Ishikawa (cell line): ENCODE measurements around the gene ECHDC3.

Experiments used
- CEBPB ChIP-seq: IDR thresholded peaks from 2 replicates; pipeline ENCODE4 v1.6.1; 2012
- CREB1 ChIP-seq: IDR thresholded peaks from 2 replicates; pipeline ENCODE4 v1.6.1; 2012; ENCODE audit warnings: low read depth
- EGR1 ChIP-seq: IDR thresholded peaks from 2 replicates; pipeline ENCODE4 v1.6.1; 2012
- EP300 ChIP-seq: IDR thresholded peaks from 2 replicates; pipeline ENCODE4 v1.6.1; 2012; ENCODE audit warnings: borderline replicate concordance
- FOXM1 ChIP-seq: IDR thresholded peaks from 2 replicates; pipeline ENCODE4 v1.6.1; 2012; ENCODE audit warnings: low read depth, borderline replicate concordance
- MAX ChIP-seq: IDR thresholded peaks from 2 replicates; pipeline ENCODE4 v1.6.1; 2012
- NFIC ChIP-seq: IDR thresholded peaks from 2 replicates; pipeline ENCODE4 v1.6.1; 2012
- RAD21 ChIP-seq: IDR thresholded peaks from 2 replicates; pipeline ENCODE4 v1.6.1; 2012; ENCODE audit warnings: low read depth
- REST ChIP-seq: IDR thresholded peaks from 2 replicates; pipeline ENCODE4 v1.6.1; 2012; ENCODE audit warnings: low read depth, mild to moderate bottlenecking
- TAF1 ChIP-seq: IDR thresholded peaks from 2 replicates; pipeline ENCODE4 v1.6.1; 2012; ENCODE audit warnings: low read depth, mild to moderate bottlenecking
- TCF12 ChIP-seq: IDR thresholded peaks from 2 replicates; pipeline ENCODE4 v1.6.1; 2012; ENCODE audit warnings: low read depth
- TEAD4 ChIP-seq: IDR thresholded peaks from 2 replicates; pipeline ENCODE4 v1.6.1; 2012
- USF1 ChIP-seq: IDR thresholded peaks from 2 replicates; pipeline ENCODE4 v1.6.1; 2012
- YY1 ChIP-seq: IDR thresholded peaks from 2 replicates; pipeline ENCODE4 v1.6.1; 2012; ENCODE audit warnings: low read depth
- ZBTB7A ChIP-seq: IDR thresholded peaks from 2 replicates; pipeline ENCODE4 v1.6.1; 2012; ENCODE audit warnings: low read depth

The ECHDC3 gene

GRCh38 chr10:11721806-11722205 lies 20.4 kb upstream of the ECHDC3 start:
- TF ChIP-seq USF1: no peak
- TF ChIP-seq MAX: no peak
- TF ChIP-seq NFIC: no peak
- no peak for TF ChIP-seq CREB1
- no peak for TF ChIP-seq TCF12
- TF ChIP-seq FOXM1: no peak
- TF ChIP-seq TAF1: no peak
- TF ChIP-seq RAD21: no peak
- TF ChIP-seq ZBTB7A: no peak
- no peak for TF ChIP-seq TEAD4
- no peak for TF ChIP-seq EGR1
- TF ChIP-seq EP300: no peak

DNA sequence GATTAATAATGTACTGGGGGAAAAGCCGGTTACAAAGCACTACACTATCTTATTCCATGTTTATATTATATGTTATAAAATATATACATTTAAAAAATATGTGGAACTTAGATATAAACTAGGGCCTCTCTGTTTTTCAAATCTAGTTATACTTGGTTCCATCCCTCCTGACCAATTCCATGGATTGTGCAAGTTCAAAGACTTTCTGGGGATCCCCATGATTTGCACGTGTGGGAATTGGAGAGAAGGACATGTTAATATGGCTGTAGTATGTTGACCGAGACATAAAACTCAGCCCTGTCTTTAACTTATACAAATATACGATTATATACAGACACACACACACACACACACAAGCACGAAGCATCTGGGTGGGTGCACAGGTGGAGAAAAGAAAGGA lies 18.8 kb upstream of the ECHDC3 start:
- TF ChIP-seq NFIC (no peak), RAD21 (no peak), FOXM1 (no peak), TAF1 (no peak), TCF12 (no peak), CEBPB (no peak), MAX (no peak), ZBTB7A (no peak), TEAD4 (no peak), CREB1 (no peak), YY1 (no peak), EP300 (no peak)

DNA sequence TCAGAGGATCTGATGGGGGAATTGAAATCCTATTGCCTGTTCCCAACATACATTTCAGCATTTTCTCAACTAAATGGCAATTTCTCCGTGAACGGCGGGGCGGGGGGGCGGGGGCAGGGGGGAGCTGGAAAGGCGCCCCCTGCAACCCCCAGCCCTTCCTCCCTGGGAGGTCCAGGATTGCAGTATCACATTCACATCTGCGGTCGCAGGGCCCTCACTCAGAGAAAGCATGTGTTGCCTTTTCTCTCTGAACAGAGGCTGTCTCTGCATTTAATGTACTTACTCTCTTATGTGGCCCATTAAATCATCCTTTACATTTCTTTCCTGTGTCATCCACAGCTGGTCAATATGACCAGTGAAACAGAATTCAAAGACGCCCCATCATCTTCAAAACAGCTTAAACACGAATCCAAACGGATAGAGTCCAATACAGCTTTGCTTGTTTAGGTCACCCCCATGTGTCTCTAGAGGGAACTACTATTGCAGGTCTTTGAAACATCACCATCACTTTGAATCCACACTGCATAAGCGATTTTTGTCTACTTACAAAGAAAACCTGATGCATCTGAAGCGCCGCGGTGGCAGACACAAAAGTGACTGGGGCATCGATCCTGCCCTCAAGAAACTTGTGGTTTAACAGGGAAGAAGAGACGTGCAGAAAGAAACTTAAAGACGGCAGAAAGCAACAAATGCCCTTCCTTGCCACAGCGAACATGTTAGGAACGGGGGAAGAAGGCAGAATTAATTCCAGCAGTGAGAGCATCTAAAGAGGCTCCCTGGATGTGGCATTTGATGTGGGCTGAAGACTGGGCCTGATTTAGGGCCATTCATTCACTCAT lies 17.0 kb upstream of the ECHDC3 start:
- TF ChIP-seq CEBPB: no peak
- TF ChIP-seq RAD21: peak; percentile 91
- no peak for TF ChIP-seq TAF1

- TF ChIP-seq TAF1 (no peak), RAD21 (no peak), EGR1 (no peak), MAX (no peak), CEBPB (no peak), USF1 (no peak), ZBTB7A (no peak), EP300 (no peak), REST (no peak), YY1 (no peak)
Measured at GRCh38 chr10:11725912-11726311, 16.3 kb upstream of the ECHDC3 start.

DNA sequence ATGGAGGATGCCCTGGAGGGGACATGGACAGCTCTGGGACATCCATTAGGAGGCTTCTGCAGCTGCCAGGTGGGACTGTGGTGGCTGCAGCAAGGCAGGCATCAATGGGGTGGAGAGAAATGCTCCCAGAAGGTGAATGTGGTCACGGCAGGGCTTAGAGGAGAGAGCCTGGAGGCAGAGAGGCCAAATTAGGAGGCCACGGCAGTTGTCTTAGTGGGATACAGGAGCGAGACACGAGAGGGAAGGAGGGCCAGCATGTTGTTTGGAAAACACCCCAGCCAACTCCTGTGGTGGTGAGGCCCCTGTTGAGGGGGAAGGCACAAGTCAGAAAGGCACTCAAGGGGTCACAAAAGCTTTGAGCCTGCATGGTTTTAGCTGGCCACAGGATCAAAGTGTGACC lies 14.6 kb upstream of the ECHDC3 start:
- TF ChIP-seq TEAD4 (no peak), NFIC (no peak), REST (no peak), USF1 (no peak), EGR1 (no peak), TCF12 (no peak), CREB1 (no peak), TAF1 (no peak), MAX (no peak), EP300 (no peak), ZBTB7A (no peak), YY1 (no peak), RAD21 (no peak)
